Calu3 (cell line): ENCODE data around the gene NPHP4. TPM values are rescaled to one million over a fixed set of nuclear protein-coding genes. Genes with fewer than 3 reads are reported as not detected.

Experiments
- BruUV-seq: library from RNA; stranded (reverse); fragments of 400-500 nt; replicated peaks from 2 replicates; lab custom pipeline; 2021; lab: Mats Ljungman, UMichigan
- CTCF ChIA-PET: fragments of 300-600 bp; sonication (Branson Sonifier 250); formaldehyde crosslinking; loops from one replicate; lab custom pipeline; 2022; ENCODE audit warnings: antibody characterized with exemption; lab: Charles Lee
- DNase-seq: peaks from one replicate; pipeline ENCODE4 v3.0.0; 2022
- H3K27ac Mint-ChIP-seq: one replicate; pipeline ENCODE4 v1.8.0; 2022; ENCODE audit warnings: mixed read lengths; ENCODE audit not compliant: unreplicated experiment
- H3K27me3 Mint-ChIP-seq: one replicate; pipeline ENCODE4 v1.8.0; 2022; ENCODE audit warnings: mixed read lengths; ENCODE audit not compliant: unreplicated experiment
- H3K36me3 Mint-ChIP-seq: one replicate; pipeline ENCODE4 v1.8.0; 2022; ENCODE audit warnings: mild to moderate bottlenecking, moderate library complexity, mixed read lengths; ENCODE audit not compliant: insufficient read depth, unreplicated experiment
- H3K4me1 Mint-ChIP-seq: one replicate; pipeline ENCODE4 v1.8.0; 2022; ENCODE audit warnings: mild to moderate bottlenecking, low read depth, mixed read lengths; ENCODE audit not compliant: unreplicated experiment
- H3K4me3 Mint-ChIP-seq: one replicate; pipeline ENCODE4 v1.8.0; 2022; ENCODE audit warnings: mild to moderate bottlenecking, low read depth, moderate library complexity, mixed read lengths; ENCODE audit not compliant: unreplicated experiment
- H3K9me3 Mint-ChIP-seq: one replicate; pipeline ENCODE4 v1.8.0; 2022; ENCODE audit warnings: low read depth, mixed read lengths; ENCODE audit not compliant: unreplicated experiment
- intact Hi-C: fragments of 100-400 bp; cut with micrococcal nuclease; formaldehyde crosslinking; loops from one replicate; pipeline ENCODE4 v1.10.0; 2022; ENCODE audit not compliant: unreplicated experiment
- total RNA-seq: library from RNA; stranded (reverse); gene quantifications from 2 replicates; pipeline ENCODE4 v1.2.3, GENCODE V29; 2022
- TF ChIP-seq, protein P1 (sequence below): fragments of 200-600 bp; IDR thresholded peaks from one replicate; pipeline ENCODE4 v1.8.0; 2022; ENCODE audit warnings: antibody characterized with exemption; ENCODE audit not compliant: unreplicated experiment

Gene NPHP4
- total RNA-seq, 1 experiment from 2014 or later, result 11.1 TPM

DNA sequence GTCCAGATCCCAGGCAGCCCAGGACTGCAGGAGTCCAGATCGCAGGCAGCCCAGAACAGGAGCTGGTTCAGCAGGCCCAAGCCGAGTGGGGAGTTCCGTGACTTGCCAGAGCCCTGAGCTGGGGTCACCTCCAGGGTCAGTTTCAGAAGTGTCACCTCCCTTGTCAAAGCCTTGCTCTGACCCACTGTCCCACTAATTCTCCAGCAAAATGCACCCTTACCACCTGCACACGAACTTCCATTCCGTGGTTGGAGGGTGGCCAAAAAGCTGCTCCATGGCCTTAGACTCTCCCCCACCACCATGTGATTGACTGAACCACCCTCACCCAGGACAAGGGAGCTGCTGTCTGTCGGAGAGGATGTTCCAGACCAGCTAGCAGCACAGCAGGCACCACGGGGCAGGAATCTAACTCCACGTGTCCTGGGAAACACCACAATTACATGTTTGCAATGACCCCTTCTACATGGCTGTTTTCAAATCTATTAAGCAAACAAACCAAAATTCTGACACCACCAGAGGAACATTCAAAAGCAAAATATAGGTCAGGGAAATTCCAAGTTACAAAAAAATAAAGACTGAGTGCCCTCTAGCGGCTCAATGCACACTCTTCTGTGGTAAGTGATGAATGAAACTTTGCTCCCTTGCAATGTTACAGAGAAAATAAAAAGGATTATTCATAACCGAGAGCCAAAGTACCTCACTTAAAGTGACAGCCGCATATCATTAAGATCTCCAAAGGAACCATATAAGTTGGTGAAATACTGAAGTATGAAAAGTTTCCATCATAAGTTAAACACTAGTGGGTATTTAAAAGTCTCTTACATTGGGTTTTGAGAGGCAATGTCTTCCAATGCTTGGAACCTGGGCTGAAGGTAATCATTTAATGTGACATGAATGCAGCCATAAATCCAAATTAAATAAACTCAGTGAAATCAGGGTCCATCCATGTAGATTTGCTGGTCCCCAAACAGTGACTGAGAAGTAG, 76.3 kb downstream of the NPHP4 start:
- DNase-seq, result no peak
- Mint-ChIP-seq H3K36me3 (peaks cover 9% of the 10 kb centered on the region), H3K4me3 (no peak overlapping the region), H3K4me1 (no peaks in the 10 kb centered on the region), H3K27ac (no peak overlapping the region), H3K27me3 (no peaks in the 10 kb centered on the region), H3K9me3 (no peaks in the 10 kb centered on the region)
- CTCF ChIA-PET, result no interaction called here
- TF ChIP-seq, protein P1, sequence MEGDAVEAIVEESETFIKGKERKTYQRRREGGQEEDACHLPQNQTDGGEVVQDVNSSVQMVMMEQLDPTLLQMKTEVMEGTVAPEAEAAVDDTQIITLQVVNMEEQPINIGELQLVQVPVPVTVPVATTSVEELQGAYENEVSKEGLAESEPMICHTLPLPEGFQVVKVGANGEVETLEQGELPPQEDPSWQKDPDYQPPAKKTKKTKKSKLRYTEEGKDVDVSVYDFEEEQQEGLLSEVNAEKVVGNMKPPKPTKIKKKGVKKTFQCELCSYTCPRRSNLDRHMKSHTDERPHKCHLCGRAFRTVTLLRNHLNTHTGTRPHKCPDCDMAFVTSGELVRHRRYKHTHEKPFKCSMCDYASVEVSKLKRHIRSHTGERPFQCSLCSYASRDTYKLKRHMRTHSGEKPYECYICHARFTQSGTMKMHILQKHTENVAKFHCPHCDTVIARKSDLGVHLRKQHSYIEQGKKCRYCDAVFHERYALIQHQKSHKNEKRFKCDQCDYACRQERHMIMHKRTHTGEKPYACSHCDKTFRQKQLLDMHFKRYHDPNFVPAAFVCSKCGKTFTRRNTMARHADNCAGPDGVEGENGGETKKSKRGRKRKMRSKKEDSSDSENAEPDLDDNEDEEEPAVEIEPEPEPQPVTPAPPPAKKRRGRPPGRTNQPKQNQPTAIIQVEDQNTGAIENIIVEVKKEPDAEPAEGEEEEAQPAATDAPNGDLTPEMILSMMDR, result peak; percentile 48
- BruUV-seq, result no TSS peak
- intact Hi-C loops, result loop anchor here (2.0 kb wide), 1 partner anchor 405 kb away; no protein-coding TSS in a partner anchor

DNA sequence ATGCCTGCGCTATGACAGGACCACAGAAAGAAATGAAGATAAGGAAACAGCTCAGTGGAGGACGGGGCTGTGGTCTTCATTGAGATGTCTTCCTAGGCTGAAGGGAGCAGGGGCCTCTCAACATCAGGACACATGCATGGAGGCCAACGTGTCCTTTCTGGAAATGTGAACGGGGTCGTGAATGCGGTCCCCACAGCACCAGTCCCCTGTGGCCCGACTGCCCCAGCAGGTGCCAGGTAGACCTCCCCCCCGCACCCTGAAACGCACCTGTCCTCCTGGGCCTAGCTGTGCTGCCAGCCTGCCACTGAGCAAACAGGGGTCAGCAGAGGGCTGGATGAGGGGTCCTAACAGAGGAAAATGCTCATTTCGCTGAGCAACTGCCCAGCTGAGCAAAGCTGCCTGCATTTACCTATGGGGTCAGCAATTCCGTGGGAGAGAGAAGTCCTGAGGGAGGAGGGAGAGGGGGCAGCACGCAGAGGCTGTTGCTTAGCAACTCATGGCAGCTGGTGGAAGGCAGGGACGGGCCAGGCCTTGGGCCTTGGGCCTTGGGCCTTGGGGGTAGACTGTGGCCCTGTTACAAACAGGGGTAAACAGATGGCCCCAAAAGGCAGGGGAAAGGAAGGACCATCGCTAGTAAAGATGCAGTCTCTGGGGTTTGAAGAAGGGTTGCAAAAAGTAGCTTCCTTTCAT, 77.4 kb downstream of the NPHP4 start:
- intact Hi-C loops, result no loop called here
- CTCF ChIA-PET, result no interaction called here
- H3K36me3 Mint-ChIP-seq, result peaks cover 9% of the 10 kb centered on the region
- no peaks in the 10 kb centered on the region for H3K9me3 Mint-ChIP-seq
- no peak overlapping the region for H3K27ac Mint-ChIP-seq
- TF ChIP-seq, protein P1, result no peak
- no TSS peak for BruUV-seq
- no peaks in the 10 kb centered on the region for H3K27me3 Mint-ChIP-seq
- no peak for DNase-seq
- no peaks in the 10 kb centered on the region for H3K4me1 Mint-ChIP-seq
- H3K4me3 Mint-ChIP-seq, result no peak overlapping the region

DNA sequence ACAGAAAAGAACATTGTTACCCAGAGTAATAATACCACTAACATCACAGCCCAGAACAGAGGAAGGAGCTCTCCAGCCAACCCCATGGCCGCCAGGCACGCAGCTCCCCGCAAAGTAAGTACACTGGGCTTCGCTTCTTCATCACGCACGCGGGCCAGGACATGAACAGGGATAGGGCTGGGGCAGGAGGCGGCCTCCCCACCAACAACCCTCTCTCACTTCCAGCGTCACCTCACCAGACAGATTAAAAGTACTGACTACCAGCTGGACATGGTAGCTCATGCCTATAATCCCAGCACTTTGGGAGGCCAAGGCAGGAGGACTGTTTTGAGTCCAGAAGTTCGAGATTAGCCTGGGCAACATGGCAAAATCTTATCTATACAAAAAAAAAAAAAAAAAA, 78.3 kb downstream of the NPHP4 start:
- BruUV-seq, result no TSS peak
- intact Hi-C loops, result no loop called here
- Mint-ChIP-seq H3K27me3 (no peaks in the 10 kb centered on the region), H3K4me1 (no peaks in the 10 kb centered on the region), H3K4me3 (no peak overlapping the region), H3K9me3 (no peaks in the 10 kb centered on the region), H3K27ac (no peak overlapping the region), H3K36me3 (peaks cover 9% of the 10 kb centered on the region)
- CTCF ChIA-PET, result no interaction called here
- TF ChIP-seq, protein P1, result no peak
- no peak for DNase-seq

DNA sequence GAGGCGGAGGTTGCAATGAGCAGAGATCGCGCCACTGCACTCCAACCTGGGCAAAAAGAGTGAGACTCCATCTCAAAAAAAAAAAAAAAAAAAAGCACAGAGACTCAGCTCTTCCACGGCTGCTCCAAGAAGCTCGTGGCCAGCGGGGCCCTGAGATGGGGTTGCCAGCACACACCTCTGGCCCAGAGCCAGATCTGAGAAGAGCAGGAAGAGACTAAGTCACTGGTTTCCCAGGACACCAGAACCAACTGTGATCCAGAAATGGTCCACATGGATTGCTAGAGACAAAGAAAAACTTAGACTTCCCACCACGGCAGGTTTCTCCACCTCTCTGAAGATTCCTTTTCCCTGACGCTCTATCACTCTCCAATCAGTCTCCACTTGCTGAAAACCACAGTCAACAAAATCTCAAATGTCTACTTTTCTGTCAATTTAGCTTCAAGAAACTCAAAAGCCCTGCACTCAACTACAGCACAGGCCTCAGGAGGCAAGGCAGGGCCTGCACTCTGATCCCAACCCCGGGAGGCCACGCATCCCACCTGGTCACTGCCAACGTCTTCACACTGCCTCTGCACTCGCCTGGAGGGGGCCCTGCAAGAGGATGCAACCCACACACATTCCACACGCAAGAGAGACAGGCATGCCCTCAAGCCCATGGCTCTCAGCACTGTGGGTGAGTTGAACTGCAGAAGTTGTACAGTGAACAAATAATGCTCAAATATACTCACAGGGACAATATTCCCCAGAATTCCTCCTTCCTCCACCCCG, 79.0 kb downstream of the NPHP4 start:
- CTCF ChIA-PET, result no interaction called here
- DNase-seq, result no peak
- Mint-ChIP-seq H3K27me3 (no peaks in the 10 kb centered on the region), H3K4me1 (no peaks in the 10 kb centered on the region), H3K36me3 (peaks cover 9% of the 10 kb centered on the region), H3K9me3 (no peaks in the 10 kb centered on the region), H3K4me3 (no peak overlapping the region), H3K27ac (no peak overlapping the region)
- TF ChIP-seq, protein P1, result no peak
- no TSS peak for BruUV-seq
- intact Hi-C loops, result no loop called here
